Epithelial cell of alveolus of lung (primary cell): ENCODE results near the gene KIAA1143. TPM values are rescaled to one million over a fixed set of nuclear protein-coding genes. Genes with fewer than 3 reads are reported as not detected.

Source experiments
- total RNA-seq: library from RNA; depleted of rRNA; stranded (reverse); fragments of >200 nt; gene quantifications from 2 replicates; pipeline ENCODE4 v1.2.1, GENCODE V29; 2015

KIAA1143 gene
- 16.4 and 27.5 TPM in 2 replicates for total RNA-seq

GRCh38 chr3:44761424-44762169 lies at the start of gene KIAA1143, which contains the start of gene KIF15:
KIAA1143 (minus strand) TSS chr3:44761619; CDS start chr3:44761602, 17 bp downstream.
KIF15 (plus strand) TSS chr3:44761794; CDS start chr3:44761866, 72 bp downstream.

GRCh38 chr3:44729384-44729910 lies 32.0 kb downstream of the KIAA1143 start, which contains the start of gene ZNF501:
ZNF501 (plus strand) TSS chr3:44729635; CDS start chr3:44734422, 4,787 bp downstream.

GRCh38 chr3:44712455-44713075 lies 48.9 kb downstream of the KIAA1143 start, which contains the start of gene ZNF502:
ZNF502 (plus strand) TSS chr3:44712660; CDS start chr3:44720262, 7,602 bp downstream.

Other genes starting within 250 kb of the KIAA1143 start
- 5.0 and 7.1 TPM in 2 replicates for gene ZKSCAN7, start 206.4 kb downstream of the KIAA1143 start, total RNA-seq
- 1.2 and 3.8 TPM in 2 replicates for gene ZNF660, start 176.7 kb downstream of the KIAA1143 start, total RNA-seq
- 8.0 and 24.1 TPM in 2 replicates for gene ZNF197, start 136.6 kb downstream of the KIAA1143 start, total RNA-seq
- 7.2 and 13.8 TPM in 2 replicates for gene ZNF35, start 112.9 kb downstream of the KIAA1143 start, total RNA-seq
- 4.5 and 6.5 TPM in 2 replicates for gene ZNF502, start 49.0 kb downstream of the KIAA1143 start, total RNA-seq
- gene ZNF501, start 32.0 kb downstream of the KIAA1143 start, total RNA-seq: 4.7 and 11.4 TPM in 2 replicates
- gene KIF15, start 175 bp upstream of the KIAA1143 start, total RNA-seq: 4.9 and 7.6 TPM in 2 replicates
- 23.3 and 42.2 TPM in 2 replicates for gene TMEM42, start 100.3 kb upstream of the KIAA1143 start, total RNA-seq
- not detected in 2 replicates for gene TGM4, start 113.0 kb upstream of the KIAA1143 start, total RNA-seq
- 60.0 and 73.9 TPM in 2 replicates for gene ZDHHC3, start 214.6 kb upstream of the KIAA1143 start, total RNA-seq
- 30.4 and 35.0 TPM in 2 replicates for gene EXOSC7, start 214.6 kb upstream of the KIAA1143 start, total RNA-seq